Measurements from ENCODE around the gene TYSND1. TPM values are rescaled to one million over a fixed set of nuclear protein-coding genes. Genes with fewer than 3 reads are reported as not detected.

The TYSND1 gene
- total RNA-seq, 1 donor from 2014 or later: 1.9 TPM

GRCh38 chr10:70147259-70147625 lies 742 bp upstream of the TYSND1 start:
- no peak for DNase-seq
- H3K36me3 Mint-ChIP-seq (ENCODE audit: unreplicated experiment): no peaks in the 10 kb centered on the region
- peaks cover 5% of the 10 kb centered on the region for H3K9me3 Mint-ChIP-seq (ENCODE audit: unreplicated experiment)
- H3K27me3 Mint-ChIP-seq (ENCODE audit: unreplicated experiment): peaks cover 2% of the 10 kb centered on the region
- H3K4me1 Mint-ChIP-seq (ENCODE audit: low read depth, unreplicated experiment): no peaks in the 10 kb centered on the region
- H3K4me3 Mint-ChIP-seq (ENCODE audit: unreplicated experiment): peak overlapping the region; percentile 90
- peak; percentile 10 for TF ChIP-seq CTCF (IDR thresholded peaks at IDR 0.05; ENCODE audit: partially characterized antibody, unreplicated experiment)
- peak overlapping the region; percentile 43 for H3K27ac Mint-ChIP-seq (ENCODE audit: unreplicated experiment)

GRCh38 chr10:70145666-70146488 lies 623 bp downstream of the TYSND1 start:
- no peaks in the 10 kb centered on the region for H3K36me3 Mint-ChIP-seq (ENCODE audit: unreplicated experiment)
- DNase-seq: peak; percentile 80
- H3K27ac Mint-ChIP-seq (ENCODE audit: unreplicated experiment): peak overlapping the region; percentile 75
- peaks cover 2% of the 10 kb centered on the region for H3K27me3 Mint-ChIP-seq (ENCODE audit: unreplicated experiment)
- H3K4me1 Mint-ChIP-seq (ENCODE audit: low read depth, unreplicated experiment): no peaks in the 10 kb centered on the region
- H3K9me3 Mint-ChIP-seq (ENCODE audit: unreplicated experiment): peaks cover 5% of the 10 kb centered on the region
- TF ChIP-seq CTCF (IDR thresholded peaks at IDR 0.05; ENCODE audit: partially characterized antibody, unreplicated experiment): peak; percentile 61
- H3K4me3 Mint-ChIP-seq (ENCODE audit: unreplicated experiment): peak overlapping the region; percentile 90

- DNase-seq: no peak
- Mint-ChIP-seq H3K4me1 (ENCODE audit: low read depth, unreplicated experiment) (no peaks in the 10 kb centered on the region), H3K27ac (ENCODE audit: unreplicated experiment) (no peak overlapping the region), H3K27me3 (ENCODE audit: unreplicated experiment) (peaks cover 2% of the 10 kb centered on the region), H3K36me3 (ENCODE audit: unreplicated experiment) (no peaks in the 10 kb centered on the region), H3K4me3 (ENCODE audit: unreplicated experiment) (peak overlapping the region; percentile 74), H3K9me3 (ENCODE audit: unreplicated experiment) (peaks cover 4% of the 10 kb centered on the region)
- no peak for TF ChIP-seq CTCF (IDR thresholded peaks at IDR 0.05; ENCODE audit: partially characterized antibody, unreplicated experiment)
Observed at GRCh38 chr10:70145166-70145665, 1.3 kb downstream of the TYSND1 start.

- peak overlapping the region; percentile 74 for H3K4me3 Mint-ChIP-seq (ENCODE audit: unreplicated experiment)
- no peak for TF ChIP-seq CTCF (IDR thresholded peaks at IDR 0.05; ENCODE audit: partially characterized antibody, unreplicated experiment)
- H3K27ac Mint-ChIP-seq (ENCODE audit: unreplicated experiment): no peak overlapping the region
- H3K36me3 Mint-ChIP-seq (ENCODE audit: unreplicated experiment): no peaks in the 10 kb centered on the region
- peaks cover 4% of the 10 kb centered on the region for H3K9me3 Mint-ChIP-seq (ENCODE audit: unreplicated experiment)
- no peak for DNase-seq
- peaks cover 2% of the 10 kb centered on the region for H3K27me3 Mint-ChIP-seq (ENCODE audit: unreplicated experiment)
- no peaks in the 10 kb centered on the region for H3K4me1 Mint-ChIP-seq (ENCODE audit: low read depth, unreplicated experiment)
Observed at GRCh38 chr10:70144372-70145110, 2.0 kb downstream of the TYSND1 start.
